Measurements from ENCODE around the gene CSRNP3. TPM values are rescaled to one million over a fixed set of nuclear protein-coding genes. Genes with fewer than 3 reads are reported as not detected.

CSRNP3 gene
- total RNA-seq, 3 donors from 2014 or later, result 2.0 to 5.2 (median 4.6) TPM

DNA sequence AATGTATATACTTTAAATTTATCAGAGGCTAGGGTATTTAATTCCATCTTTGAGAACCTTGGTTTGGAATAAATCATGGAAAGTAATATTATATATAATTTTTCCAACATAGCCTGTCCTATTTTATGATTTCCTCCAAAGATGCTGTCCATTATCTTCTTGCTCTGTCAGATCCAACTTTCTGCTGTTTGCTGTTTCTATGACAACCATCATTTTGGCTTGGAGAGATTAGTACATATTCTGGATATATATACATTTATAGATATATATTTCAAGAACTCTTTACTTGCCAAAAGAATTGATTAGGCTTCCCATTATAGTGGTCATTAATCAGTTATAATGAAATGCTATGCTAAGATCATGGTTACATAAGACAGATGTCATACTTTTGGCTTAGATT lies 31.3 kb downstream of the CSRNP3 start:
- intact Hi-C loops (cut with DNase I, micrococcal nuclease), result no loop called here
- no peak for ATAC-seq
- TF ChIP-seq, protein P1, sequence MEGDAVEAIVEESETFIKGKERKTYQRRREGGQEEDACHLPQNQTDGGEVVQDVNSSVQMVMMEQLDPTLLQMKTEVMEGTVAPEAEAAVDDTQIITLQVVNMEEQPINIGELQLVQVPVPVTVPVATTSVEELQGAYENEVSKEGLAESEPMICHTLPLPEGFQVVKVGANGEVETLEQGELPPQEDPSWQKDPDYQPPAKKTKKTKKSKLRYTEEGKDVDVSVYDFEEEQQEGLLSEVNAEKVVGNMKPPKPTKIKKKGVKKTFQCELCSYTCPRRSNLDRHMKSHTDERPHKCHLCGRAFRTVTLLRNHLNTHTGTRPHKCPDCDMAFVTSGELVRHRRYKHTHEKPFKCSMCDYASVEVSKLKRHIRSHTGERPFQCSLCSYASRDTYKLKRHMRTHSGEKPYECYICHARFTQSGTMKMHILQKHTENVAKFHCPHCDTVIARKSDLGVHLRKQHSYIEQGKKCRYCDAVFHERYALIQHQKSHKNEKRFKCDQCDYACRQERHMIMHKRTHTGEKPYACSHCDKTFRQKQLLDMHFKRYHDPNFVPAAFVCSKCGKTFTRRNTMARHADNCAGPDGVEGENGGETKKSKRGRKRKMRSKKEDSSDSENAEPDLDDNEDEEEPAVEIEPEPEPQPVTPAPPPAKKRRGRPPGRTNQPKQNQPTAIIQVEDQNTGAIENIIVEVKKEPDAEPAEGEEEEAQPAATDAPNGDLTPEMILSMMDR (IDR thresholded peaks at IDR 0.05), result no peak

DNA sequence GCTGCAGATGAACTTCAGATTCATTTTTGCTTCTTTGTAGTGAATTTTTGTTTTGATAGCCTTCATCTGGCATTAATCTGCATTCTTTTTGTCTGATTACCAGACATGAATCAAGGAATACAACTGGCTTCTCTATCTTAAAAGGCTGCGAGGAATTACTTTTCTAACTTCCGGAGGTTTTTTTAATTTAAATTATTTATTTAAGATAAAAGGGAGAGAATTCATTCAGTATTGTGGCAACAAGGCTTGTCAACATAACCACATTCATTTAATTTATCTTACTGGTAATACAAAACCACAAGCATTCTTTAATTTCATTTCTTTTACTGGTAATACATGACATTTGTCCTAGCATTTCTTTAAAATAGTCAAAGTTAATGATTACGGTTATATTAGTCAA lies 36.0 kb downstream of the CSRNP3 start:
- Histone ChIP-seq H3K36me3 (ENCODE audit: low read depth) (no peaks in the 10 kb centered on the region), H3K4me3 (no peak overlapping the region), H3K4me1 (ENCODE audit: low read depth) (no peaks in the 10 kb centered on the region), H3K9me3 (no peaks in the 10 kb centered on the region)
- intact Hi-C loops (cut with DNase I, micrococcal nuclease), result no loop called here
- ATAC-seq (no peak), DNase-seq (no peak)
- TF ChIP-seq, protein P1 (IDR thresholded peaks at IDR 0.05), result no peak

More for the DNA sequence above, 31.3 kb downstream of the CSRNP3 start:
- H3K4me3 ChIP-seq, result no peak overlapping the region
- no peaks in the 10 kb centered on the region for H3K4me1 ChIP-seq (ENCODE audit: low read depth)
- DNase-seq, result no peak
- no peaks in the 10 kb centered on the region for H3K9me3 ChIP-seq
- H3K36me3 ChIP-seq (ENCODE audit: low read depth), result no peaks in the 10 kb centered on the region

DNA sequence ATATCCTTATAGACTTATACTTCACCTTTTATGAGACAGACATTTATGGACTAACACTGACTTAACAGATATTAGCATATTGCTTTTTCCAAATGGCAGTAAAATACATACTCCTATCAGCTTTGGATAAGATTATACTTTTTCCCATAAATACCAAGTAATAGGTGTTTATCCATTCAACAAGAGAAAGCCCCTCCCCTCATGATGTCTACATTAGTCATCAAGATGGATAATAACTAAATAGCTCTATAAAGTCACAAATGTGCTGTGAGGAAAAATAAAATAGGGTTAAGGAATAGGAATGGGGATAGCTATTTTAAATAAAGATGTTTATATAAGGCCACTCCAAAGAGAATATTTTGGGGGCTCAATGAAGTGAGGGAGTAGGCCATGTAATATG lies 39.4 kb downstream of the CSRNP3 start:
- Histone ChIP-seq H3K36me3 (ENCODE audit: low read depth) (no peaks in the 10 kb centered on the region), H3K4me3 (no peak overlapping the region), H3K9me3 (no peaks in the 10 kb centered on the region), H3K4me1 (ENCODE audit: low read depth) (no peaks in the 10 kb centered on the region)
- TF ChIP-seq, protein P1 (IDR thresholded peaks at IDR 0.05), result no peak
- no peak for DNase-seq
- intact Hi-C loops (cut with DNase I, micrococcal nuclease), result no loop called here
- no peak for ATAC-seq

DNA sequence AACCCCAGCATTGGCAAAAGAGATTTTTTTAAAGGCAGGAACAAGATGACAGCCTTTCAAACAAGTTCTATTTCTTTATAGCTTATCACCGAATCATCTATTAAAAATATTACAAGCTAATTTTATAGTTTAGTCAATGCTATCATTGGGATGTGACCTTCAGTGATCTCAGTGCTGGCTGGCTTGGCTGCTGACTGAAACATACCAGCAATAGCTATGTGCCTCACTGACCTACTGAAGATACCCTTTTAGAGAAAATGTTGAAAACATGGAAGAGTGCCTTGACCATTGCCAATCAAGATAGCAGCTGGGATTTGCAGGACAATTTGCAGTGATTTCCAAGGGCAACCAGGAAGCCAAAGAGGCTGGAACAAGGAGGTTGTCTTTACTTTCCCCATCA lies 44.0 kb downstream of the CSRNP3 start:
- TF ChIP-seq, protein P1 (IDR thresholded peaks at IDR 0.05), result no peak
- ATAC-seq, result no peak
- intact Hi-C loops (cut with DNase I, micrococcal nuclease), result no loop called here

DNA sequence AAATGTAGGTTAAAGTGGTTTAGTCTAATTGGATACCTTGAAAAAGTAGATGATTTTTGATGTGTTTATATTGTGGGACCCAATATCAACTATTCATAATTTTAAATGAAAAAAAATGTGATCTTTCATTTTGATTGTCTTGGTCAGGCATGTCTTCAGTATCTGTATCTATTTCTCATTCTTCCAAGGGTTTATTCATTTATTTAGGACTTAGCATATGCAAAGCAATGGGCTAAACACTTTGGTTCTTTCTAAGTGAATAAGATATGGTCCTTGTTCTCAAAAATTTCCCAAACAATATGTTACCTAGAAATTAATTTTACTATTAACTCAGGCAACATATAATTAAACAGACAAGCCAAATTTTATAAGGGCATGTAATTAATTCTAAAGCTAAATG lies 49.1 kb downstream of the CSRNP3 start:
- no peaks in the 10 kb centered on the region for H3K9me3 ChIP-seq
- H3K4me1 ChIP-seq (ENCODE audit: low read depth), result no peaks in the 10 kb centered on the region
- TF ChIP-seq, protein P1 (IDR thresholded peaks at IDR 0.05), result no peak
- no peak overlapping the region for H3K4me3 ChIP-seq
- H3K36me3 ChIP-seq (ENCODE audit: low read depth), result no peaks in the 10 kb centered on the region
- intact Hi-C loops (cut with DNase I, micrococcal nuclease), result no loop called here
- ATAC-seq, result no peak
- DNase-seq, result no peak

More for the DNA sequence above, 44.0 kb downstream of the CSRNP3 start:
- DNase-seq, result no peak
- Histone ChIP-seq H3K4me1 (ENCODE audit: low read depth) (no peaks in the 10 kb centered on the region), H3K9me3 (no peaks in the 10 kb centered on the region), H3K4me3 (no peak overlapping the region), H3K36me3 (ENCODE audit: low read depth) (no peaks in the 10 kb centered on the region)

DNA sequence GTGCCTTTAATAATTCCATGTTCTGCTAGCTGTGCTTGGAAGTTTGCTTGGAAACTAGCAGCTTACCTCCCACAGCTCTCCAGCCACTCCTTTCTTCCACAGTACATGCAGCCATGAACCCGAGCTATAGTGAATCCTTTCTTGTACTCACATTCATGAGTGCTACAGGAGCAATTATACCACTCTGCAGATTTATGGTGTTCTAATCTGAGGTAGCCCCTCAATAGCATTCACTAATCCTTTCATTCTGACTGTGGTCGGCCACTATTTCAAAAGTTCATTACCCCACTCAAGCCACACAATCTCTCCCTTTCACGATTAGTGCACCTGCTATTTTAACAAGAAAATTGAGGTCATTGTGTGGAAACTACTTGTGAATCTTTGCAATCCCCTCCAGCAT lies 53.2 kb downstream of the CSRNP3 start:
- no peaks in the 10 kb centered on the region for H3K36me3 ChIP-seq (ENCODE audit: low read depth)
- H3K9me3 ChIP-seq, result no peaks in the 10 kb centered on the region
- TF ChIP-seq, protein P1 (IDR thresholded peaks at IDR 0.05), result no peak
- no peaks in the 10 kb centered on the region for H3K4me1 ChIP-seq (ENCODE audit: low read depth)
- ATAC-seq (no peak), DNase-seq (no peak)
- H3K4me3 ChIP-seq, result no peak overlapping the region
- intact Hi-C loops (cut with DNase I, micrococcal nuclease), result no loop called here

Measured in mucosa of descending colon (tissue), 3 donors.